ENCODE measurements around the gene A2ML1.

A2ML1 gene

GRCh38 chr12:8912914-8913313 is 90.5 kb downstream of the A2ML1 start:
- no peak for ATAC-seq

GRCh38 chr12:8913702-8914032 is 91.2 kb downstream of the A2ML1 start:
- ATAC-seq, result peak; percentile 2; the same call in 1 of the 3 replicates

More at GRCh38 chr12:8912914-8913313, 90.5 kb downstream of the A2ML1 start:
- TF ChIP-seq TOX (CRISPR knock-in tag; IDR thresholded peaks at IDR 0.05; ENCODE audit: borderline replicate concordance), result no peak
- TF ChIP-seq ESRRG (CRISPR knock-in tag; IDR thresholded peaks at IDR 0.05), result no peak
- TF ChIP-seq ZNF8 (CRISPR knock-in tag; IDR thresholded peaks at IDR 0.05), result no peak
- TF ChIP-seq CREB5 (CRISPR knock-in tag; IDR thresholded peaks at IDR 0.05; ENCODE audit: low read depth), result no peak
- no peak for TF ChIP-seq GLIS3 (CRISPR knock-in tag; IDR thresholded peaks at IDR 0.05)
- no peak for TF ChIP-seq POU6F1 (CRISPR knock-in tag; IDR thresholded peaks at IDR 0.05; ENCODE audit: borderline replicate concordance, low read depth)
- TF ChIP-seq PPARA (CRISPR knock-in tag; IDR thresholded peaks at IDR 0.05; ENCODE audit: borderline replicate concordance), result no peak
- no peak for TF ChIP-seq ZC3H10 (CRISPR knock-in tag; IDR thresholded peaks at IDR 0.05)
- TF ChIP-seq ZFP3 (CRISPR knock-in tag; IDR thresholded peaks at IDR 0.05), result no peak
- TF ChIP-seq ZNF565 (CRISPR knock-in tag; conservative IDR thresholded peaks at IDR 0.05; ENCODE audit: low read depth), result no peak
- no peak for TF ChIP-seq PATZ1 (CRISPR knock-in tag; IDR thresholded peaks at IDR 0.05; ENCODE audit: borderline replicate concordance)
- no peak for TF ChIP-seq CSRNP3 (CRISPR knock-in tag; IDR thresholded peaks at IDR 0.05)
- no peak for TF ChIP-seq ZNF70 (CRISPR knock-in tag; IDR thresholded peaks at IDR 0.05)
- TF ChIP-seq ISL1 (CRISPR knock-in tag; IDR thresholded peaks at IDR 0.05), result no peak

GRCh38 chr12:8914033-8914715 is 91.8 kb downstream of the A2ML1 start, which contains the start of gene PHC1:
Gene PHC1, plus strand, starts transcription at chr12:8914509. Its CDS starts 3,169 bp downstream, at chr12:8917678.
- peak; percentile 75 for ATAC-seq

More at GRCh38 chr12:8913702-8914032, 91.2 kb downstream of the A2ML1 start:
- no peak for TF ChIP-seq ARNTL (CRISPR knock-in tag; IDR thresholded peaks at IDR 0.05; ENCODE audit: borderline replicate concordance, low read depth)
- no peak for TF ChIP-seq BACH2 (CRISPR knock-in tag; IDR thresholded peaks at IDR 0.05; ENCODE audit: borderline replicate concordance)
- TF ChIP-seq CREB5 (CRISPR knock-in tag; IDR thresholded peaks at IDR 0.05; ENCODE audit: low read depth), result no peak
- no peak for TF ChIP-seq RARB (CRISPR knock-in tag; IDR thresholded peaks at IDR 0.05)
- TF ChIP-seq ZFP3 (CRISPR knock-in tag; IDR thresholded peaks at IDR 0.05), result no peak
- TF ChIP-seq TSHZ2 (CRISPR knock-in tag; IDR thresholded peaks at IDR 0.05), result no peak

Measured in SK-N-SH treated with all-trans-retinoic acid at 6 μM for 48 hours (cell line).